Uterus (tissue), 2 donors: ENCODE measurements around the gene SLC25A28.

Experiments
- POLR2A ChIP-seq, 2 donors: fragments of 450-650 bp; IDR thresholded peaks; one replicate each; pipeline ENCODE4 v1.6.1; 2016; ENCODE audit warnings: antibody characterized with exemption in 2 of 2, mild to moderate bottlenecking in 1 of 2, moderate library complexity in 1 of 2
- TF ChIP-seq, protein P1 (sequence below), 4 experiments: fragments of 200-600 bp in 2 of 4; fragments of 450-650 bp in 2 of 4; sonication (generic) in 2 of 4; IDR thresholded peaks; one replicate each; pipeline ENCODE4 v1.5.1; 2016 to 2019; ENCODE audit warnings: antibody characterized with exemption in 4 of 4, mild to moderate bottlenecking in 2 of 4, moderate library complexity in 1 of 4

DNA sequence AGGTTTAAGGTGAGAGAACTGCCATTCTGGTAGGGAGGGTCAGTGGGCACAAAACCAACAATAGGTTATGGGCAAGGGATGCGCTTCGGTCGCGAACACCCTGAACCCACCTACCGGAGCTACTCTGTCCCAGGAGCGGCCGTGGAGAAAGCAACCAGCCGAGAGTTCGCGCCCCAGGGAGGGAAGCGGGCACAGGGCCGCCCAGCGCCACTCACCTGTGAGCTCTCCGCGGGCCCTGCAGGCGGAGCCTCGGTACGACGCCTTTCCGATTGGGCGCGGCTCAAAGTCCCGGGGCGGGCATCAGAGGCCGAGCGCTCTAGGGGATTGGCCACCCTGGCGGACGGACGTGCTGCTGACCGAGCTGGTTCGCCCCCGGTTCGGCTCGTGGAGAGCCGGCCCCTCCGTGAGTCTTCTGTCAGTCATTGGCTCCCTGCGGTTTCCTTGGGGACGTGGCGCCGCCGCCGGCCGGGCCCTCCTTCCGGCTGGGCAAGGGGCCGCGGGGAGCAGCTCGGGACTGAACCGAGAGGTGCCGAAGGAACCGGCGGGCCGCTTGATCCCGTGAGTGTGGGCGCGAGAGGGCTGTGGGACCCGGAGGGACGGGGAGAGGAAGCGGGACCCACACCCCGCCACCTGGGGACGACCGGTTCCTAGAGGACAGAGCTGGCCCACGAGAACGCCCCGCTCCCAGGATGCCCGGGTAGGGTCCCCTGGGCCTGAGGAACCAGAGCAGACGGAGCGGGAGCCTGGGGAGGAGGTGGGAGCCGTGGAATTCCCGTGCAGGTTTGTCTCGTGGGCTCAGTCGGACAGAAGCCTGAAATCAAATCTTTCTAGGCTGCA is 39.0 kb upstream of the SLC25A28 start, which contains the start of gene ENTPD7:
- peak in 1 of 2 donors; percentile 35 for TF ChIP-seq POLR2A (IDR thresholded peaks at IDR 0.05)
- TF ChIP-seq, protein P1, sequence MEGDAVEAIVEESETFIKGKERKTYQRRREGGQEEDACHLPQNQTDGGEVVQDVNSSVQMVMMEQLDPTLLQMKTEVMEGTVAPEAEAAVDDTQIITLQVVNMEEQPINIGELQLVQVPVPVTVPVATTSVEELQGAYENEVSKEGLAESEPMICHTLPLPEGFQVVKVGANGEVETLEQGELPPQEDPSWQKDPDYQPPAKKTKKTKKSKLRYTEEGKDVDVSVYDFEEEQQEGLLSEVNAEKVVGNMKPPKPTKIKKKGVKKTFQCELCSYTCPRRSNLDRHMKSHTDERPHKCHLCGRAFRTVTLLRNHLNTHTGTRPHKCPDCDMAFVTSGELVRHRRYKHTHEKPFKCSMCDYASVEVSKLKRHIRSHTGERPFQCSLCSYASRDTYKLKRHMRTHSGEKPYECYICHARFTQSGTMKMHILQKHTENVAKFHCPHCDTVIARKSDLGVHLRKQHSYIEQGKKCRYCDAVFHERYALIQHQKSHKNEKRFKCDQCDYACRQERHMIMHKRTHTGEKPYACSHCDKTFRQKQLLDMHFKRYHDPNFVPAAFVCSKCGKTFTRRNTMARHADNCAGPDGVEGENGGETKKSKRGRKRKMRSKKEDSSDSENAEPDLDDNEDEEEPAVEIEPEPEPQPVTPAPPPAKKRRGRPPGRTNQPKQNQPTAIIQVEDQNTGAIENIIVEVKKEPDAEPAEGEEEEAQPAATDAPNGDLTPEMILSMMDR (IDR thresholded peaks at IDR 0.05) = peak; percentile 31 to 62 (median 50)
